CD14-positive monocyte (primary cell): Measurements from ENCODE around the gene VASH2. TPM values are rescaled to one million over a fixed set of nuclear protein-coding genes. Genes with fewer than 3 reads are reported as not detected.

Experiments used
- DNase-seq, 3 donors: peaks; one replicate each; pipeline ENCODE4 v3.0.0-alpha.2; 2011 to 2022
- H2AFZ ChIP-seq: 2 replicates; pipeline ENCODE4 v1.6.0; 2012; ENCODE audit warnings: mild to moderate bottlenecking, low read depth, low read length, inconsistent platforms; ENCODE audit not compliant: insufficient read depth, poor library complexity, severe bottlenecking
- H3K27ac ChIP-seq, 2 donors: 1 replicate in 1 of 2; 2 replicates in 1 of 2; pipeline ENCODE4 v1.5.1; 2012 to 2013; ENCODE audit warnings: low read length in 2 of 2, control low read depth in 1 of 2, inconsistent platforms in 1 of 2, low read depth in 1 of 2, mild to moderate bottlenecking in 1 of 2
- H3K27me3 ChIP-seq, 2 donors: one replicate each; pipeline versions ENCODE4 v1.6.0 to v1.6.1; 2011 to 2013; ENCODE audit warnings: low read length in 2 of 2; ENCODE audit not compliant: control insufficient read depth in 2 of 2, insufficient read depth in 2 of 2
- H3K36me3 ChIP-seq, 2 donors: replicated peaks in 1 of 2; 1 replicate in 1 of 2; 2 replicates in 1 of 2; pipeline versions ENCODE4 v1.5.1 to v1.6.1; 2012 to 2013; ENCODE audit warnings: low read length in 2 of 2, control low read depth in 1 of 2, inconsistent platforms in 1 of 2, mild to moderate bottlenecking in 1 of 2; ENCODE audit not compliant: insufficient read depth in 2 of 2, control insufficient read depth in 1 of 2
- H3K4me1 ChIP-seq, 2 donors: 1 replicate in 1 of 2; 2 replicates in 1 of 2; pipeline versions ENCODE4 v1.5.1 to v1.6.1; 2012 to 2013; ENCODE audit warnings: low read length in 2 of 2, control low read depth in 1 of 2, inconsistent platforms in 1 of 2, mild to moderate bottlenecking in 1 of 2, moderate library complexity in 1 of 2; ENCODE audit not compliant: insufficient read depth in 2 of 2, control insufficient read depth in 1 of 2
- H3K4me2 ChIP-seq: replicated peaks from 2 replicates; pipeline ENCODE3; 2012; ENCODE audit warnings: low read length, moderate library complexity, mild to moderate bottlenecking; ENCODE audit not compliant: poor library complexity, severe bottlenecking; ENCODE audit errors: extremely low read depth
- H3K4me3 ChIP-seq, 3 experiments: fragments of 200-600 bp in 1 of 3; sonication (generic) in 1 of 3; replicated peaks in 1 of 3; 1 replicate in 2 of 3; 2 replicates in 1 of 3; pipeline ENCODE4 v1.5.1; 2011 to 2013; ENCODE audit warnings: low read length in 3 of 3, mild to moderate bottlenecking in 3 of 3, control low read depth in 2 of 3, low read depth in 2 of 3, inconsistent platforms in 1 of 3, moderate library complexity in 1 of 3
- H3K79me2 ChIP-seq: 2 replicates; pipeline ENCODE4 v1.6.0; 2012; ENCODE audit warnings: mild to moderate bottlenecking, control low read depth, inconsistent platforms, low read length, moderate library complexity; ENCODE audit not compliant: insufficient read depth
- H3K9ac ChIP-seq: 2 replicates; pipeline ENCODE4 v1.6.0; 2017; ENCODE audit warnings: low read length, mild to moderate bottlenecking; ENCODE audit not compliant: insufficient read depth, poor library complexity, severe bottlenecking
- H3K9me3 ChIP-seq, 2 donors: replicated peaks in 1 of 2; 1 replicate in 1 of 2; 2 replicates in 1 of 2; pipeline versions ENCODE4 v1.5.1 to v1.6.1; 2012 to 2013; ENCODE audit warnings: low read length in 2 of 2, control low read depth in 1 of 2; ENCODE audit not compliant: control insufficient read depth in 1 of 2, insufficient read depth in 1 of 2
- H4K20me1 ChIP-seq: 2 replicates; pipeline ENCODE4 v1.6.0; 2012; ENCODE audit warnings: mild to moderate bottlenecking, low read length, control low read depth, moderate library complexity; ENCODE audit not compliant: insufficient read depth
- H3K27ac Mint-ChIP-seq, 7 donors: one replicate each; pipeline ENCODE4 v1.8.0; 2020; ENCODE audit warnings: mild to moderate bottlenecking in 7 of 7, mixed read lengths in 7 of 7, moderate library complexity in 6 of 7, inconsistent platforms in 2 of 7
- H3K27me3 Mint-ChIP-seq, 3 donors: one replicate each; pipeline ENCODE4 v1.8.0; 2021 to 2022; ENCODE audit warnings: low read depth in 3 of 3, mild to moderate bottlenecking in 3 of 3, mixed read lengths in 3 of 3, moderate library complexity in 3 of 3, inconsistent platforms in 1 of 3
- H3K36me3 Mint-ChIP-seq, 2 donors: one replicate each; pipeline ENCODE4 v1.8.0; 2020; ENCODE audit warnings: mixed read lengths in 2 of 2, inconsistent platforms in 1 of 2, mild to moderate bottlenecking in 1 of 2
- H3K4me1 Mint-ChIP-seq: one replicate; pipeline ENCODE4 v1.8.0; 2020; ENCODE audit warnings: mild to moderate bottlenecking, mixed read lengths
- H3K4me3 Mint-ChIP-seq, 2 donors: one replicate each; pipeline ENCODE4 v1.8.0; 2020; ENCODE audit warnings: mild to moderate bottlenecking in 2 of 2, mixed read lengths in 2 of 2, moderate library complexity in 1 of 2
- H3K9me3 Mint-ChIP-seq, 7 donors: one replicate each; pipeline ENCODE4 v1.8.0; 2020 to 2022; ENCODE audit warnings: mixed read lengths in 7 of 7, mild to moderate bottlenecking in 6 of 7, moderate library complexity in 6 of 7, inconsistent platforms in 2 of 7
- WGBS: methylation state at CpG from one replicate; pipeline ENCODE4 v1.1.5; 2013; ENCODE audit warnings: missing lambda C conversion rate; ENCODE audit not compliant: insufficient coverage; 5-methylcytosine and 5-hydroxymethylcytosine counted together
- intact Hi-C, 2 donors: fragments of 100-400 bp; cut with micrococcal nuclease; formaldehyde crosslinking; loops; one replicate each; pipeline versions ENCODE4 v1.15.0 to v1.15.1; 2023
- polyA minus RNA-seq: library from RNA; depleted of rRNA, polyadenylated mRNA; stranded (reverse); fragments of >200 nt; gene quantifications from 2 replicates; pipeline ENCODE4 v1.2.3, GENCODE V29; 2012
- polyA plus RNA-seq, 3 donors: library from polyadenylated mRNA; depleted of rRNA in 1 of 3; unstranded in 2 of 3; stranded (reverse) in 1 of 3; fragments of 300-500 nt in 2 of 3; fragments of >200 nt in 1 of 3; fragmentation: Illumina TruSeq in 2 of 3; gene quantifications; 1 replicate in 2 of 3; 2 replicates in 1 of 3; pipeline ENCODE4 v1.2.3, GENCODE V29; 2012 to 2021
- total RNA-seq, 12 experiments: library from RNA in 1 of 12; stranded (reverse) in 1 of 12; fragments of 120-200 nt in 1 of 12; gene quantifications; one replicate each; pipeline ENCODE4 v1.2.4 and lab custom pipeline; 2013 to 2026; ENCODE audit warnings: mixed read lengths in 6 of 12, inconsistent platforms in 1 of 12
- TF ChIP-seq, protein P1 (sequence below): fragments of 200-600 bp; IDR thresholded peaks from one replicate; pipeline ENCODE4 v1.8.0; 2022; ENCODE audit warnings: antibody characterized with exemption, mild to moderate bottlenecking

Gene VASH2
- 0.04 TPM for total RNA-seq (2013)
- polyA plus RNA-seq, result under 1 TPM in 1 of 3 donors, not detected in 2; 0.07 TPM
- not detected in 2 replicates for polyA minus RNA-seq
- total RNA-seq (lab: John Stamatoyannopoulos, UW), result 0 to 4.0 (median 0.26) reads per million in 11 experiments

- H3K4me3 ChIP-seq, result peak within 1 kb of the TSS; percentile 16 to 75 (median 40)
- peaks cover 0 to 24% (median 18%) of the 10 kb centered on the region in 7 donors for H3K9me3 Mint-ChIP-seq
- H3K4me1 Mint-ChIP-seq, result peaks cover 12% of the 10 kb centered on the region
- no peaks in the 10 kb centered on the region for H4K20me1 ChIP-seq
- H3K27ac Mint-ChIP-seq, result peak within 1 kb of the TSS in 1 of 7 donors; percentile 27
- peaks cover 33 to 43% of the 10 kb centered on the region in 2 donors for H3K27me3 ChIP-seq
- H3K36me3 Mint-ChIP-seq, result peaks cover 3 to 5% of the 10 kb centered on the region in 2 donors
- under 1% methylated on average over 60 of the region's 61 CpGs for WGBS
- no peaks in the 10 kb centered on the region for H3K36me3 ChIP-seq
- peak within 1 kb of the TSS; percentile 8 for H3K9ac ChIP-seq
- H2AFZ ChIP-seq, result peak within 1 kb of the TSS; percentile 79
- DNase-seq, result peak; percentile 25 to 57 (median 54)
- TF ChIP-seq, protein P1, sequence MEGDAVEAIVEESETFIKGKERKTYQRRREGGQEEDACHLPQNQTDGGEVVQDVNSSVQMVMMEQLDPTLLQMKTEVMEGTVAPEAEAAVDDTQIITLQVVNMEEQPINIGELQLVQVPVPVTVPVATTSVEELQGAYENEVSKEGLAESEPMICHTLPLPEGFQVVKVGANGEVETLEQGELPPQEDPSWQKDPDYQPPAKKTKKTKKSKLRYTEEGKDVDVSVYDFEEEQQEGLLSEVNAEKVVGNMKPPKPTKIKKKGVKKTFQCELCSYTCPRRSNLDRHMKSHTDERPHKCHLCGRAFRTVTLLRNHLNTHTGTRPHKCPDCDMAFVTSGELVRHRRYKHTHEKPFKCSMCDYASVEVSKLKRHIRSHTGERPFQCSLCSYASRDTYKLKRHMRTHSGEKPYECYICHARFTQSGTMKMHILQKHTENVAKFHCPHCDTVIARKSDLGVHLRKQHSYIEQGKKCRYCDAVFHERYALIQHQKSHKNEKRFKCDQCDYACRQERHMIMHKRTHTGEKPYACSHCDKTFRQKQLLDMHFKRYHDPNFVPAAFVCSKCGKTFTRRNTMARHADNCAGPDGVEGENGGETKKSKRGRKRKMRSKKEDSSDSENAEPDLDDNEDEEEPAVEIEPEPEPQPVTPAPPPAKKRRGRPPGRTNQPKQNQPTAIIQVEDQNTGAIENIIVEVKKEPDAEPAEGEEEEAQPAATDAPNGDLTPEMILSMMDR, result no peak
- no peak within 1 kb of the TSS for H3K27ac ChIP-seq
- peak within 1 kb of the TSS; percentile 82 to 95 for H3K4me3 Mint-ChIP-seq
- peaks cover 49 to 62% (median 56%) of the 10 kb centered on the region in 3 donors for H3K27me3 Mint-ChIP-seq
- H3K4me1 ChIP-seq, result peaks cover 13 to 20% of the 10 kb centered on the region in 2 donors
- no peaks in the 10 kb centered on the region for H3K79me2 ChIP-seq
- intact Hi-C loops, result no loop called here
- peaks cover 0 to 18% of the 10 kb centered on the region in 2 donors for H3K9me3 ChIP-seq
- peak within 1 kb of the TSS; percentile 86 for H3K4me2 ChIP-seq
These were observed at the start of gene VASH2 for GRCh38 chr1:212950243-212951125. Gene VASH2, plus strand, starts transcription at chr1:212950541. Its CDS starts 1,002 bp downstream, at chr1:212951543.

GRCh38 chr1:212901290-212901689, 49.1 kb upstream of the VASH2 start:
- whole genome bisulfite sequencing, result no CpG with 5 or more reads among the region's 2 CpGs
- no peak overlapping the region for H3K4me3 Mint-ChIP-seq
- no peaks in the 10 kb centered on the region for H3K27me3 ChIP-seq
- no peak for DNase-seq
- H3K36me3 ChIP-seq, result peaks cover 15 to 31% of the 10 kb centered on the region in 2 donors
- TF ChIP-seq, protein P1, result no peak
- no peaks in the 10 kb centered on the region for H4K20me1 ChIP-seq
- H3K4me2 ChIP-seq, result no peak overlapping the region
- H3K79me2 ChIP-seq, result no peaks in the 10 kb centered on the region
- H3K9ac ChIP-seq, result no peak overlapping the region
- H3K36me3 Mint-ChIP-seq, result peaks cover 28 to 38% of the 10 kb centered on the region in 2 donors
- H3K27ac Mint-ChIP-seq, result no peak overlapping the region
- H2AFZ ChIP-seq, result no peak overlapping the region
- peaks cover 0 to 9% of the 10 kb centered on the region in 2 donors for H3K4me1 ChIP-seq
- H3K27ac ChIP-seq, result no peak overlapping the region
- no peak overlapping the region for H3K4me3 ChIP-seq
- intact Hi-C loops, result no loop called here
- H3K9me3 Mint-ChIP-seq, result peaks cover 14 to 42% (median 35%) of the 10 kb centered on the region in 7 donors
- peaks cover 19 to 20% of the 10 kb centered on the region in 2 donors for H3K9me3 ChIP-seq
- peaks cover 9% of the 10 kb centered on the region for H3K4me1 Mint-ChIP-seq
- H3K27me3 Mint-ChIP-seq, result no peaks in the 10 kb centered on the region
